HS-27A (cell line): ENCODE data around the gene SPRYD3.

Experiments
- DNase-seq: peaks from one replicate; pipeline ENCODE4 v3.0.0-alpha.2; 2012; ENCODE audit warnings: low read depth, missing footprints

SPRYD3 gene

DNA sequence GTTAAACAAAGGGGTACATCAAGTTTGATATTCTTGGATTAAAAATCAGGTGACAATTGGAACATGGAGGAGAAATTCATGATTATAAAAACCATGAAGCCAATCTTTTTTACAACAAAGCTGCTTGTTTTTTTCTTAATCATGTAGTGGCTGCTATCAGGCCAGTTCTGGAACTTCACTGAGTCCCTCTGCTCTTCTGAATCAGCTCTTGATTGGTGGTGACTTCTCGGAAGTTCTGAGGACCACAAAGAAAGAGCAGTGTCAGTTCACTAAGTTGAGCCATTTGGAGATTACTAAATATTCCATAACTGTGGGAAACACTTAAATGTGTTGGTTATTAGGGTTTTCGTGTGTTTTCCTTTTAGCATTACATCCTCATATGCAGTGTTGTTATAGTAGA, 64.5 kb downstream of the SPRYD3 start:
- no peak for DNase-seq
